ENCODE data around the gene MYT1. TPM values are rescaled to one million over a fixed set of nuclear protein-coding genes. Genes with fewer than 3 reads are reported as not detected.

Gene MYT1
- total RNA-seq, 4 donors from 2014 or later, result 0.34 TPM; not detected in 3

DNA sequence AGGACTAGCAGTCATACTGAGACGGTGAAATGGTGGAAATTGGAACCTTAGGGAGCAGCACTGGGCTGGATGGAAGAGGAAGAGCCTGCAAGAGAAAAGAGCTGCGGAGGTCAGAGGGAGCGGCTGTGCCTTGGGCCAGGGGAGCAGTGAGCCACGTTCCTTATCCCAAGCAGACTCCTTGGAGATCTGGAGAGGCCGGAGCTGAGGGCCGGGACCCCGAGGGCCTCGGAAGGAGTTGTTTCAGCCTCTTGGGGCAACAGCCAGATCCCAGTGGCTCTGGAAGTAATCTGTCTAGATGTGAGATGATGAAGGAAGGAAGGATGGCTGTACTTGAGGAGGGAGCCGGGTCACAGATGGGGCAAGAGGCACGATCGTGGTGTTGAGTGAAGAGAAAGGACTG lies 107.4 kb downstream of the MYT1 start:
- no peak for DNase-seq (ENCODE audit: low spot score in 2 of 2)
- Histone ChIP-seq H3K36me3 (peaks cover 42% of the 10 kb centered on the region), H3K4me1 (no peaks in the 10 kb centered on the region), H3K27ac (no peak overlapping the region), H3K9me3 (no peaks in the 10 kb centered on the region), H3K27me3 (no peaks in the 10 kb centered on the region), H3K4me3 (no peak overlapping the region)
- WGBS, result 92% methylated on average over 11 of the region's 11 CpGs
- TF ChIP-seq POLR2A (IDR thresholded peaks at IDR 0.05) (no peak), POLR2AphosphoS5 (IDR thresholded peaks at IDR 0.05) (no peak), EP300 (IDR thresholded peaks at IDR 0.05) (no peak)
- TF ChIP-seq, protein P1, sequence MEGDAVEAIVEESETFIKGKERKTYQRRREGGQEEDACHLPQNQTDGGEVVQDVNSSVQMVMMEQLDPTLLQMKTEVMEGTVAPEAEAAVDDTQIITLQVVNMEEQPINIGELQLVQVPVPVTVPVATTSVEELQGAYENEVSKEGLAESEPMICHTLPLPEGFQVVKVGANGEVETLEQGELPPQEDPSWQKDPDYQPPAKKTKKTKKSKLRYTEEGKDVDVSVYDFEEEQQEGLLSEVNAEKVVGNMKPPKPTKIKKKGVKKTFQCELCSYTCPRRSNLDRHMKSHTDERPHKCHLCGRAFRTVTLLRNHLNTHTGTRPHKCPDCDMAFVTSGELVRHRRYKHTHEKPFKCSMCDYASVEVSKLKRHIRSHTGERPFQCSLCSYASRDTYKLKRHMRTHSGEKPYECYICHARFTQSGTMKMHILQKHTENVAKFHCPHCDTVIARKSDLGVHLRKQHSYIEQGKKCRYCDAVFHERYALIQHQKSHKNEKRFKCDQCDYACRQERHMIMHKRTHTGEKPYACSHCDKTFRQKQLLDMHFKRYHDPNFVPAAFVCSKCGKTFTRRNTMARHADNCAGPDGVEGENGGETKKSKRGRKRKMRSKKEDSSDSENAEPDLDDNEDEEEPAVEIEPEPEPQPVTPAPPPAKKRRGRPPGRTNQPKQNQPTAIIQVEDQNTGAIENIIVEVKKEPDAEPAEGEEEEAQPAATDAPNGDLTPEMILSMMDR (IDR thresholded peaks at IDR 0.05), result no peak

DNA sequence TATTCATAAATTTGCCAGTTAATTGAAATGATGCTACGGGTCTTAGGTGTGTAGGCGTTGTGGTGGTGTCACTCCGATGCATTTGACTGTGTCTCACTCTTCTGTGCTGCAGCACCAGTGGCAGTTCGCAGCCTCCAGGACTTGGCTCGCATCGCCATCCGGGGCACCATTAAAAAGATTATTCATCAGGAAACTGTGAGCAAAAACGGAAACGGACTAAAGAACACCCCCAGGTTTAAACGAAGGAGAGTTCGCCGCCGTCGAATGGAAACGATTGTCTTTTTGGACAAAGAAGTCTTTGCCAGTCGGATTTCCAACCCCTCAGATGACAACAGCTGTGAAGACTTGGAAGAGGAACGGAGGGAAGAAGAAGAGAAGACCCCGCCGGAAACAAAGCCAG lies 108.9 kb downstream of the MYT1 start:
- TF ChIP-seq, protein P1 (IDR thresholded peaks at IDR 0.05), result no peak
- TF ChIP-seq POLR2A (IDR thresholded peaks at IDR 0.05), result no peak
- TF ChIP-seq POLR2AphosphoS5 (IDR thresholded peaks at IDR 0.05), result no peak
- no peak for TF ChIP-seq EP300 (IDR thresholded peaks at IDR 0.05)

DNA sequence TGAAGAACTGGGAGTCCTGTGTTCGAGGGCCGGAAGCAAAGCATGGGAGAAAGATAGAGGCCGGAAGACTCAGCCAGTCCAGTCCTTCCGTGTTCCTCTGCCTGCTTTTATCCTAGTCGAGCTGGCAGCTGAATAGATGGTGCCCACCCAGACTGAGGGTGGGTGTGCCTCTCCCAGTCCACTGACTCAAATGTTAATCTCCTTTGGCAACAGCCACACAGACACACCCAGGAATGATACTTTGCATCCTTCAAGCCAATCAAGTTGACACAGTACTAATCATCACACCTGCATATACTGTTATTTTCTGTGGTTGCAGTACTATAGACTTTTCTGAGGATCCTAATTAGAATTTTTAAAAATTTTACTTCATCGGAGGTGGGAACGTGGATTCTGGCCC lies 112.6 kb downstream of the MYT1 start:
- Histone ChIP-seq H3K9me3 (no peaks in the 10 kb centered on the region), H3K4me3 (no peak overlapping the region), H3K36me3 (peaks cover 31% of the 10 kb centered on the region), H3K27me3 (no peaks in the 10 kb centered on the region), H3K27ac (no peak overlapping the region), H3K4me1 (no peaks in the 10 kb centered on the region)
- 87% methylated on average over 7 of the region's 7 CpGs for WGBS
- DNase-seq (ENCODE audit: low spot score in 2 of 2), result no peak
- TF ChIP-seq, protein P1 (IDR thresholded peaks at IDR 0.05), result no peak
- TF ChIP-seq POLR2AphosphoS5 (IDR thresholded peaks at IDR 0.05), result no peak

More for the DNA sequence above, 108.9 kb downstream of the MYT1 start:
- H3K27me3 ChIP-seq, result no peaks in the 10 kb centered on the region
- H3K4me3 ChIP-seq, result no peak overlapping the region
- H3K9me3 ChIP-seq, result no peaks in the 10 kb centered on the region
- WGBS, result 87% methylated on average over 19 of the region's 19 CpGs
- H3K36me3 ChIP-seq, result peaks cover 36% of the 10 kb centered on the region
- no peaks in the 10 kb centered on the region for H3K4me1 ChIP-seq
- no peak for DNase-seq (ENCODE audit: low spot score in 2 of 2)
- H3K27ac ChIP-seq, result no peak overlapping the region

DNA sequence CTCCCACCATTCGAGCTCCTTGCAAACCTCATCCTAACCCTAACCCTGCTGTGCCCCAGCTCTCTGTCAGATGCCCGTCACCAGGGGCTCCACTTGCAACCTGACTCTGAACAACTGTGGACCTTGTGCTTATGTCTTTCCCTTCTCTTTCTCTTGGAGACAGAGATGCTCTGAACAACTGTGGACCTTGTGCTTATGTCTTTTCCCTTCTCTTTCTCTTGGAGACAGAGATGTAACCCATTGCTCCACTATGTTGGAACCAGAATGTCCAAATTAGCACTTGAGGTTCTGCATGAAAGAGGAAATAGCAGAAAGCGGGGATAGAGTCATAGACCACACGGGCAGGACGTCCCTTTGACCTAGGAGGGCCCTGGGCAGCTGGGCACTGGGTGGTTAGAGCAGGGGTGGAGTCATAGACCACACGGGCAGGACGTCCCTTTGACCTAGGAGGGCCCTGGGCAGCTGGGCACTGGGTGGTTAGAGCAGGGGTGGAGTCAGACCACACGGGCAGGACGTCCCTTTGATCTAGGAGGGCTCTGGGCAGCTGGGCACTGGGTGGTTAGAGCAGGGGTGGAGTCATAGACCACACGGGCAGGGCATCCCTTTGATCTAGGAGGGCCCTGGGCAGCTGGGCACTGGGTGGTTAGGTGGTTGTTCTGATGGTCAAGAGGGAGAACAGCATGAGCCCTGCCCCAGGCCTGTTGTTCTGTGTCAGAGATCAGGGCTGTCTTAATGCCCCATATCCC lies 113.5 kb downstream of the MYT1 start:
- Histone ChIP-seq H3K36me3 (peaks cover 23% of the 10 kb centered on the region), H3K9me3 (no peaks in the 10 kb centered on the region), H3K27ac (no peak overlapping the region), H3K27me3 (no peaks in the 10 kb centered on the region), H3K4me3 (no peak overlapping the region), H3K4me1 (no peaks in the 10 kb centered on the region)
- no peak for DNase-seq (ENCODE audit: low spot score in 2 of 2)
- TF ChIP-seq EP300 (IDR thresholded peaks at IDR 0.05), result no peak
- TF ChIP-seq POLR2A (IDR thresholded peaks at IDR 0.05), result no peak
- TF ChIP-seq, protein P1 (IDR thresholded peaks at IDR 0.05), result no peak
- no peak for TF ChIP-seq POLR2AphosphoS5 (IDR thresholded peaks at IDR 0.05)
- WGBS, result 87% methylated on average over 9 of the region's 10 CpGs

DNA sequence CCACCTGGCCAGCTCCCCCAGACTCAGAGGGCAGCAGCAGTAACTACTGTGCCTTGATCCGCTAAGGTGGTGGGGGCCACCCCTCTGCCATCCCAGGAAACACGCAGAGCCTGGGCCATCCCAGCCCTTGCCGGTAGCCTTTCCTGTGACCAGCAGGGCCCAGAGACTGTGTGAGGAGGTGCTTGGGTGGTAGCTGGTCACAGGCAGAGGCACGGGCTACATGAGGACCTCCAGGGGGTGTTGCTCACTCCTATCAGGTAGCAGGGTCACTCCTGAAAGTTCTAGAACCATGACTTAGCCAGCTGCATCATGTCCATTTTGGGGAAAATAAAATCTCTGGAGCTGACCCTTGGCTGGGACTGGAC lies 114.0 kb downstream of the MYT1 start:
- 100% methylated on average over 2 of the region's 4 CpGs for WGBS
- Histone ChIP-seq H3K4me1 (no peaks in the 10 kb centered on the region), H3K9me3 (no peaks in the 10 kb centered on the region), H3K4me3 (no peak overlapping the region), H3K27ac (no peak overlapping the region), H3K36me3 (peaks cover 17% of the 10 kb centered on the region), H3K27me3 (no peaks in the 10 kb centered on the region)
- no peak for TF ChIP-seq POLR2AphosphoS5 (IDR thresholded peaks at IDR 0.05)
- TF ChIP-seq, protein P1 (IDR thresholded peaks at IDR 0.05), result no peak
- no peak for TF ChIP-seq POLR2A (IDR thresholded peaks at IDR 0.05)
- no peak for TF ChIP-seq EP300 (IDR thresholded peaks at IDR 0.05)
- no peak for DNase-seq (ENCODE audit: low spot score in 2 of 2)
